ENCODE measurements around the gene SOX12.
"Not testable (repeated sequence)": the region's sequence is repeated elsewhere in the genome, so short reads cannot be mapped to it uniquely, and the experiment has no call there.

The SOX12 gene

DNA sequence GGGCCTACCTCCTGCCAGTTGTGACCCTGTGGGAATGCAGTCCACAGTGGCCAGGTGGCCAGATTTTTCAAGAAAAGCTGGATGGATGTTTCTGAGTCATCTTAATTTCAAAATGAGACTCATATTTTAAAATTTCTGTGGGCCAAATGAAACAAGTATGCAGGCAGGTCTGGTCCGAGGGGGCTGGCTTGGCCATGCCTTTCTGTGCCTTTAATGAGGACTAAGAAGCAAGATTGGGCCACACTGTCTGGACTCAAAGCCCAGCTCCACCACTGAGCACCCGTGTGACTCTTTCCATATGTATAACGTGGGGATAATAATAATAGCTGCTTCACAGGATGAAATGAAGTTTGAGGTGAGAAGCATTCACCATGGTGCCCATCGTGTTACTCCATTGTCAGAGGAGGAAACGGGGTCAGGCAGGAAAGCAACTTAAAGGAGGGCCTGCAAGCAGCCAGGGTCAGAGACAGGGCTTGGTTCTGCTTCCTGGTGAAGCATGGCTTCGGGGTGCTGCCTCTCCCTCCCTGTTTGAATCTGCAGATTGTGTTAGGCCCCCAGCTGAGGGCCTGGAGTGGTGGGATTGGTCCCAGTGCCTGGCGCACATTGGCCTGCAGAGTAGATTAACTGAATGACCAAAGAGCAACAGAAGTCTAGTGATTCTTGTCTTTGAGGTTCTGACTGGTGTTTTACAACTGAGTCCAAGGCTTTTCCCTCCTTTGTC lies 3.8 kb downstream of the SOX12 start:
- no peak overlapping the region for H3K4me3 ChIP-seq (replicated peaks; ENCODE audit: low read depth, low read length)
- no peak for DNase-seq (ENCODE audit: low read depth)
- TF ChIP-seq, protein P1, sequence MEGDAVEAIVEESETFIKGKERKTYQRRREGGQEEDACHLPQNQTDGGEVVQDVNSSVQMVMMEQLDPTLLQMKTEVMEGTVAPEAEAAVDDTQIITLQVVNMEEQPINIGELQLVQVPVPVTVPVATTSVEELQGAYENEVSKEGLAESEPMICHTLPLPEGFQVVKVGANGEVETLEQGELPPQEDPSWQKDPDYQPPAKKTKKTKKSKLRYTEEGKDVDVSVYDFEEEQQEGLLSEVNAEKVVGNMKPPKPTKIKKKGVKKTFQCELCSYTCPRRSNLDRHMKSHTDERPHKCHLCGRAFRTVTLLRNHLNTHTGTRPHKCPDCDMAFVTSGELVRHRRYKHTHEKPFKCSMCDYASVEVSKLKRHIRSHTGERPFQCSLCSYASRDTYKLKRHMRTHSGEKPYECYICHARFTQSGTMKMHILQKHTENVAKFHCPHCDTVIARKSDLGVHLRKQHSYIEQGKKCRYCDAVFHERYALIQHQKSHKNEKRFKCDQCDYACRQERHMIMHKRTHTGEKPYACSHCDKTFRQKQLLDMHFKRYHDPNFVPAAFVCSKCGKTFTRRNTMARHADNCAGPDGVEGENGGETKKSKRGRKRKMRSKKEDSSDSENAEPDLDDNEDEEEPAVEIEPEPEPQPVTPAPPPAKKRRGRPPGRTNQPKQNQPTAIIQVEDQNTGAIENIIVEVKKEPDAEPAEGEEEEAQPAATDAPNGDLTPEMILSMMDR (IDR thresholded peaks at IDR 0.05; ENCODE audit: low read length, missing control alignments), result no peak

DNA sequence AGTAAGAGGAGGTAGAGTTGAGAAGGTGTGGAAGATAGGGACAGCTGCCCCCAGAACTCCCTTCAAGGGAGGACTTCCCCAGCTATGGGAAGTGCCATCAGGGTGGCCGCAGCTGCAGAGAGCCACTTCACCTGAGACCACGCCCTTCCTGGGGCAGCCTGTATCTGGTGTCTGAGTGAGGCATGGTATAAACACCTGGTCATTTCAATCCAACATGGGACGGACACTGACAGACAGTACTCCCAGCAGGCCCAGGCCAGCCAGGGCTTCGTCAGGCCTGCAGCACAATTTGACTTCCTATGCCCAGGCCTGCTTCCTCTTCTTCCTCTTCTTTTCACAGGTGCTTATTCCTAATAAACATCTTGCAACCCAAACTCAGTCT lies 4.5 kb downstream of the SOX12 start:
- DNase-seq (ENCODE audit: low read depth), result no peak
- TF ChIP-seq, protein P1 (IDR thresholded peaks at IDR 0.05; ENCODE audit: low read length, missing control alignments), result no peak
- H3K4me3 ChIP-seq (replicated peaks; ENCODE audit: low read depth, low read length), result no peak overlapping the region

DNA sequence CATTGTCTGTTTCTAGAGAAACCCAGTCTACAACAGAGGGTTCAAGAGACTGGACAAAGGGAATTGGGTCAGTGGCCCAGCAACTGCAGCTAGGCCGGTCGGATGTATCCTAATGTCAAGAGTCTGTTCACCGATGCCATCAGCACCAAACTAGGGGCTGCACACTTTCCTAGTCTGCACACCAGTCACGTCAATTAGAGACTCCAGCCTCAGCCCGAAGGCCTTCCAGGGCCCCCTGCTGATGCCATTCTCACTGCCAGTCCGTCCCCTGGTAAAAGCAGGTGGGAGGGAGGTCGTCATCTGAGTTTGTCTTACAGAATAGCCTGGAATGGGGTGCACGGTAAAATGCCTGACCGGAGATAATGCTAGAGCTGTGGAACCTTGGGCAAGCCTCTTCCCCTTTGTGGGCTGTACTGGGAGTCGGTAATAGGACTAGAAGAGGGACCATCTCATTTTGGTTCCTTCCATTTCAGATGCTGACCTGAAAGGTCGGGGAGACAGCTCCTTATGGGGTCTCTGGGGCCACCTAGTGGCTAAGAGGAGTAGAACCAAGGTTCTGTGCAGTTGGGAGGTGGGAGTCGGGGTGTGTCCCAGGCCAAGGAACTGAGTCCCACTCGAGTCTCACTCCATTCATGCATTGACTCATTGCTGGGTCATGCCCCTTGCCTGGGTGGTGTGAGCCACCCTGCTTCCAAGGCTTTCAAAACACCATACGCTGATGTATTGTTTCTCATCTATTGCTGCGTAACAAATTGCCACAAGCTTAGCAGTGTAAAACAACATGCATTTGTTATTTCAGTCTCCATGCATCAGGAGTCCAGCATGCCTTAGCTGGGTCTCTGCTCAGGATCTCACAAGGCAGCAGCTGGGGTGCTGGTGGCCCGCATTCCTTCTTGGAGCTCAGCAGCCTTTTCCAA lies 5.1 kb downstream of the SOX12 start:
- H3K4me3 ChIP-seq (replicated peaks; ENCODE audit: low read depth, low read length), result no peak overlapping the region
- DNase-seq (ENCODE audit: low read depth), result peak; percentile 75
- TF ChIP-seq, protein P1 (IDR thresholded peaks at IDR 0.05; ENCODE audit: low read length, missing control alignments), result peak; percentile 92

DNA sequence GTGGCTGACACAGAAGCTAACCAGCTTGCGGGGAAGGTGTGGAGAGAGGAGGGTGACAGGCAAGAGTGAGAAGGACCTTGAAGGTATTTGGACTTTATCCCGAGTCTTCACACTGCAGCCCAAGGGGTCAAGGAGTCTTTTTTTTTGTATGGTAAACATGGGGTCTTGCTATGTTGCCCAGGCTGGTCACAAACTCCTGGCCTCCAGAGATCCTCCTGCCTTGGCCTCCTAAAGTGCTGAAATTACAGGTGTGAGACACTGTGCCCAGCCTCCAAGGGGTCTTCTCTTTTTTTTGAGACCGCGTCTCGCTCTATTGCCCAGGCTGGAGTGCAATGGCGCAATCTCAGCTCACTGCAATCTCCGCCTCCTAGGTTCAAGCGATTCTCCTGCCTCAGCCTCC lies 9.2 kb downstream of the SOX12 start:
- TF ChIP-seq, protein P1 (IDR thresholded peaks at IDR 0.05; ENCODE audit: low read length, missing control alignments), result no peak
- no peak for DNase-seq (ENCODE audit: low read depth)
- H3K4me3 ChIP-seq (replicated peaks; ENCODE audit: low read depth, low read length), result no peak overlapping the region

DNA sequence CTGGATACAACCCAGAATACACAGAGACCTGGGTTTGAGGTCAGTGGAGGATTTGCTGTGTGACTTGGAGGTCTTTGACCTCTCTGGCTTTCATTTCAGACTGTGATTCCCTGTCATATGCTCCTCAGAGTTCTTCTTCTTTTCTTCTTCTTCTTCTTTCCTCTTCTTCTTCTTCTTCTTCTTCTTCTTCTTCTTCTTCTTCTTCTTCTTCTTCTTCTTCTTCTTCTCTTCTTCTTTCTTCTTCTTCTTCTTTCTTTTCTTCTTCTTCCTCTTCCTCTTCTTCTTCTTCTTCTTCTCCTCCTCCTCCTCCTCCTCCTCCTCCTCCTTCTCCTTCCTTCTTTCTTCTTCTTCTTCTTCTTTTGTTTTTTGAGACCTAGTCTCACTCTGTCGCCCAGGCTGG lies 10.7 kb downstream of the SOX12 start:
- H3K4me3 ChIP-seq (replicated peaks; ENCODE audit: low read depth, low read length); DNase-seq (ENCODE audit: low read depth): not testable (repeated sequence)

DNA sequence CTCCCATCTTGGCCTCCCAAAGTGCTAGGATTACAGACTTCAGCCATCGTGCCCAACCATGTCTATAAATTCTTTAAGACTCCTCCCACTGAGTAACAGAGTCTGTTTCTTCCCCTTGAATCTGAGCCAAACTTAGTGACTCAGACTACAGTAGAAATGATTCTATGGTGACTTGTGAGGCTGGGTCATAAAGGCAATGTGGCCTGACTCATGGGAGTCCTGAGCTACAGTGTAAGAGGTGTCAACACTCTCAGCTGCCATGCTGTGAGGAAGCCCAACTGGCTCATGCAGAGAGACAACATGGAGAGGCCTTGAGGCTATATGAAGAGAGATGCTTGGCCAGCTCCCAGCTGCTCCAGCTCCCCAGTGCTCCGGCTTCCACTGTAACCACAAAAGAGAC lies 16.3 kb downstream of the SOX12 start:
- DNase-seq (ENCODE audit: low read depth), result peak; percentile 86
- TF ChIP-seq, protein P1 (IDR thresholded peaks at IDR 0.05; ENCODE audit: low read length, missing control alignments), result no peak

DNA sequence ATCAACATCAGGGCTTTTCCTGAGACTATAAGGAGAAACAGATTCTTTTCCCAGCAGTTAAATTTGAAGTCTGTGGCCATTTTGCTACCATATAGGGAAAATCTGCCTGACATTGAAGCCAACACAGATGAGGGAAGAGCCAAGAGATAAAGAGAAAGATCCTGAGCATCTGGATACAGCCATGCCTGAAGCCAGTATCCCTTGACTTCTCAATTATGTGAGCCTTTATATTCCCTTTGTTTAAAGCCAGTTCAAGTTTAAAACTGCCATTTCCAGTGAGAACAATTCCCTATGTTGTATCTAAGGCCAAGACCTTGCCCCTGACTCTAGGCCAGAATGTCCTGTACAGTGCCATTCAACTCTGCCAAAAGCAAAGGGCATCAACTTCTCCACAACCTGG lies 17.8 kb downstream of the SOX12 start:
- no peak overlapping the region for H3K4me3 ChIP-seq (replicated peaks; ENCODE audit: low read depth, low read length)
- no peak for DNase-seq (ENCODE audit: low read depth)
- TF ChIP-seq, protein P1 (IDR thresholded peaks at IDR 0.05; ENCODE audit: low read length, missing control alignments), result no peak

More for the DNA sequence above, 16.3 kb downstream of the SOX12 start:
- H3K4me3 ChIP-seq (replicated peaks; ENCODE audit: low read depth, low read length), result no peak overlapping the region

Data from fibroblast of pulmonary artery (primary cell).